ENCODE measurements around the gene TMEM72. TPM values are rescaled to one million over a fixed set of nuclear protein-coding genes. Genes with fewer than 3 reads are reported as not detected.
A peak's percentile ranks its signal among the peaks of the same experiment; 100 is the strongest.

TMEM72 gene
- polyA plus RNA-seq, 1 experiment: not detected

- ChIA-PET CTCF (interaction anchor here (0.9 to 9.8 kb wide), 4 partner anchors 12 to 28 kb away, joined by 3 to 87 read pairs (median 4); no protein-coding TSS in a partner anchor), POLR2A (no interaction called here)
- Histone ChIP-seq H3K36me3 (ENCODE audit: control insufficient read depth, insufficient read depth, low read length) (no peaks in the 10 kb centered on the region), H3K27me3 (ENCODE audit: control insufficient read depth, insufficient read depth, low read length) (no peaks in the 10 kb centered on the region), H3K4me3 (ENCODE audit: low read depth, low read length) (no peak overlapping the region)
- TF ChIP-seq, protein P1, sequence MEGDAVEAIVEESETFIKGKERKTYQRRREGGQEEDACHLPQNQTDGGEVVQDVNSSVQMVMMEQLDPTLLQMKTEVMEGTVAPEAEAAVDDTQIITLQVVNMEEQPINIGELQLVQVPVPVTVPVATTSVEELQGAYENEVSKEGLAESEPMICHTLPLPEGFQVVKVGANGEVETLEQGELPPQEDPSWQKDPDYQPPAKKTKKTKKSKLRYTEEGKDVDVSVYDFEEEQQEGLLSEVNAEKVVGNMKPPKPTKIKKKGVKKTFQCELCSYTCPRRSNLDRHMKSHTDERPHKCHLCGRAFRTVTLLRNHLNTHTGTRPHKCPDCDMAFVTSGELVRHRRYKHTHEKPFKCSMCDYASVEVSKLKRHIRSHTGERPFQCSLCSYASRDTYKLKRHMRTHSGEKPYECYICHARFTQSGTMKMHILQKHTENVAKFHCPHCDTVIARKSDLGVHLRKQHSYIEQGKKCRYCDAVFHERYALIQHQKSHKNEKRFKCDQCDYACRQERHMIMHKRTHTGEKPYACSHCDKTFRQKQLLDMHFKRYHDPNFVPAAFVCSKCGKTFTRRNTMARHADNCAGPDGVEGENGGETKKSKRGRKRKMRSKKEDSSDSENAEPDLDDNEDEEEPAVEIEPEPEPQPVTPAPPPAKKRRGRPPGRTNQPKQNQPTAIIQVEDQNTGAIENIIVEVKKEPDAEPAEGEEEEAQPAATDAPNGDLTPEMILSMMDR (IDR thresholded peaks at IDR 0.05; ENCODE audit: insufficient read depth, low read depth, low read length): no peak
- DNase-seq (ENCODE audit: low read depth): no peak
Measured at GRCh38 chr10:44961931-44962750, 51.0 kb downstream of the TMEM72 start.

GRCh38 chr10:44962870-44963738, 52.0 kb downstream of the TMEM72 start:
- Histone ChIP-seq H3K4me3 (ENCODE audit: low read depth, low read length) (no peak overlapping the region), H3K36me3 (ENCODE audit: control insufficient read depth, insufficient read depth, low read length) (no peaks in the 10 kb centered on the region), H3K27me3 (ENCODE audit: control insufficient read depth, insufficient read depth, low read length) (no peaks in the 10 kb centered on the region)
- CTCF ChIA-PET: interaction anchor here (0.8 to 9.8 kb wide), 8 partner anchors 10 to 44 kb away, joined by 3 to 87 read pairs (median 3); no protein-coding TSS in a partner anchor
- DNase-seq (ENCODE audit: low read depth): no peak
- POLR2A ChIA-PET: no interaction called here
- TF ChIP-seq, protein P1 (IDR thresholded peaks at IDR 0.05; ENCODE audit: insufficient read depth, low read depth, low read length): 0 out of 2 replicates have a peak, but pooled peaks have one; percentile 30

GRCh38 chr10:44963772-44964633, 52.9 kb downstream of the TMEM72 start:
- TF ChIP-seq, protein P1 (IDR thresholded peaks at IDR 0.05; ENCODE audit: insufficient read depth, low read depth, low read length): no peak
- no peaks in the 10 kb centered on the region for H3K27me3 ChIP-seq (ENCODE audit: control insufficient read depth, insufficient read depth, low read length)
- no peak for DNase-seq (ENCODE audit: low read depth)
- CTCF ChIA-PET: interaction anchor here (0.8 to 9.8 kb wide), 6 partner anchors 10 to 45 kb away, joined by 3 to 87 read pairs (median 3); no protein-coding TSS in a partner anchor
- no peak overlapping the region for H3K4me3 ChIP-seq (ENCODE audit: low read depth, low read length)
- POLR2A ChIA-PET: no interaction called here
- no peaks in the 10 kb centered on the region for H3K36me3 ChIP-seq (ENCODE audit: control insufficient read depth, insufficient read depth, low read length)

DNA sequence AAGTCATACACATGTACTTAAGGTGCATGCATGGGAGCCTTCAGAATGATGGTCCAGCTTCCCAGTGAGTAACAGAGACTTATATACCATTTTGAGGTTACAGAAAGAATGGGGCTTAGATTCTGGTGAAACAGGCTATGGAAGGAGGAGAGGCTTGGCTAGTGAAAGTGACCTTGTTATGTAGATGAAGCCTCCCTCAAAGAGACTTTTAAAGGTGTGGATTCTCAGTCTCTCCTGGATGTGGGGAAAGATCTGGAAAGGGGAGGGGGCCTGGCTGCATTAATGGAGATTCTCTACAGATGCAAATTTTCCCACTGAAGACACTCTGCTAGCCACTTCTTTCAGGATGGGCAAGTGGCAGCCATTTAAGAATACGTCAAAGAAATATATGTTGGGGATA, 54.0 kb downstream of the TMEM72 start:
- TF ChIP-seq, protein P1 (IDR thresholded peaks at IDR 0.05; ENCODE audit: insufficient read depth, low read depth, low read length): no peak
- CTCF ChIA-PET: interaction anchor here (1.4 to 9.8 kb wide), 5 partner anchors 11 to 36 kb away, joined by 3 to 87 read pairs (median 7); partner anchors contain the start of gene DEPP1
- POLR2A ChIA-PET: no interaction called here
- H3K4me3 ChIP-seq (ENCODE audit: low read depth, low read length): no peak overlapping the region
- no peaks in the 10 kb centered on the region for H3K27me3 ChIP-seq (ENCODE audit: control insufficient read depth, insufficient read depth, low read length)
- no peaks in the 10 kb centered on the region for H3K36me3 ChIP-seq (ENCODE audit: control insufficient read depth, insufficient read depth, low read length)
- no peak for DNase-seq (ENCODE audit: low read depth)

Measured in BJ (cell line).